Right lobe of liver (tissue), 4 donors: ENCODE measurements around the gene HOXD4.

Experiments
- POLR2A ChIP-seq: fragments of 450-650 bp; IDR thresholded peaks from one replicate; pipeline ENCODE4 v1.6.1; 2017; ENCODE audit warnings: antibody characterized with exemption, mild to moderate bottlenecking
- TF ChIP-seq, protein P1 (sequence below), 4 donors: fragments of 200-600 bp in 3 of 4; fragments of 450-650 bp in 1 of 4; IDR thresholded peaks; one replicate each; pipeline versions ENCODE4 v1.5.1 to v1.8.0; 2016 to 2022; ENCODE audit warnings: antibody characterized with exemption in 4 of 4, mild to moderate bottlenecking in 2 of 4
- donor health status: DM: no; HTN: no; CAD: no.
- donor health status: DM: no; HTN: no; CAD: no.
- donor health status: DM: no; HTN: yes; CAD: no.

DNA sequence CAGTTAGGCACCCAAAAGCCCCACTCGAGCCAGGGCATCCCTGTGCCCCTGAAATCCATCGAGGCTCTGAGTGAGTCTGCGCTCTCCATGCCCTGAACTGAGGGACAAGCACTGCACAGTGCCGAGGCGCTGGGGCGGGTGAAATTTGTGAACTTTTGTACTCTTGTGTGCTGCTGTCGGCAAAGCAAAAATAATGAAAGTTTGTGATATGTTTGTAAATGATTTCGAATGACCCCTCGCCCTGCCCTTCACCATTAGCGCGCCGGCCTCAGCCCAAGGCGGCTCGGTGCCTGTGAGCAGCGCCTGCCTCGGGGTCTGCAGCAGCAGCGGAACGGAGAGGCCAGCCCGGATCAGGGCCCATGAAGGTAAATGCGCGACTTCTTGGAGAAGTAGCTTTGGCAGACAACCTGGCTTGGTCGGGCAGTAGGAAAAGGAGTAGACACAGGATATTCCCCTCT is 1.8 kb upstream of the HOXD4 start:
- TF ChIP-seq, protein P1, sequence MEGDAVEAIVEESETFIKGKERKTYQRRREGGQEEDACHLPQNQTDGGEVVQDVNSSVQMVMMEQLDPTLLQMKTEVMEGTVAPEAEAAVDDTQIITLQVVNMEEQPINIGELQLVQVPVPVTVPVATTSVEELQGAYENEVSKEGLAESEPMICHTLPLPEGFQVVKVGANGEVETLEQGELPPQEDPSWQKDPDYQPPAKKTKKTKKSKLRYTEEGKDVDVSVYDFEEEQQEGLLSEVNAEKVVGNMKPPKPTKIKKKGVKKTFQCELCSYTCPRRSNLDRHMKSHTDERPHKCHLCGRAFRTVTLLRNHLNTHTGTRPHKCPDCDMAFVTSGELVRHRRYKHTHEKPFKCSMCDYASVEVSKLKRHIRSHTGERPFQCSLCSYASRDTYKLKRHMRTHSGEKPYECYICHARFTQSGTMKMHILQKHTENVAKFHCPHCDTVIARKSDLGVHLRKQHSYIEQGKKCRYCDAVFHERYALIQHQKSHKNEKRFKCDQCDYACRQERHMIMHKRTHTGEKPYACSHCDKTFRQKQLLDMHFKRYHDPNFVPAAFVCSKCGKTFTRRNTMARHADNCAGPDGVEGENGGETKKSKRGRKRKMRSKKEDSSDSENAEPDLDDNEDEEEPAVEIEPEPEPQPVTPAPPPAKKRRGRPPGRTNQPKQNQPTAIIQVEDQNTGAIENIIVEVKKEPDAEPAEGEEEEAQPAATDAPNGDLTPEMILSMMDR (IDR thresholded peaks at IDR 0.05) = no peak
- no peak for TF ChIP-seq POLR2A
